ENCODE results near the gene PYGM. TPM values are rescaled to one million over a fixed set of nuclear protein-coding genes. Genes with fewer than 3 reads are reported as not detected.

PYGM gene
- total RNA-seq, 6 experiments from 2014 or later: 0.11 to 0.21 (median 0.13) TPM; not detected in 2

GRCh38 chr11:64800303-64801157, 40.8 kb upstream of the PYGM start:
- no peaks in the 10 kb centered on the region; the same call in 1 of the 2 replicates for H3K27me3 Mint-ChIP-seq (ENCODE audit: insufficient read depth)
- H3K36me3 Mint-ChIP-seq (ENCODE audit: low read depth): peaks cover 5% of the 10 kb centered on the region; the same call in 1 of the 2 replicates
- H3K27ac Mint-ChIP-seq: no peak overlapping the region
- TF ChIP-seq, protein P1, sequence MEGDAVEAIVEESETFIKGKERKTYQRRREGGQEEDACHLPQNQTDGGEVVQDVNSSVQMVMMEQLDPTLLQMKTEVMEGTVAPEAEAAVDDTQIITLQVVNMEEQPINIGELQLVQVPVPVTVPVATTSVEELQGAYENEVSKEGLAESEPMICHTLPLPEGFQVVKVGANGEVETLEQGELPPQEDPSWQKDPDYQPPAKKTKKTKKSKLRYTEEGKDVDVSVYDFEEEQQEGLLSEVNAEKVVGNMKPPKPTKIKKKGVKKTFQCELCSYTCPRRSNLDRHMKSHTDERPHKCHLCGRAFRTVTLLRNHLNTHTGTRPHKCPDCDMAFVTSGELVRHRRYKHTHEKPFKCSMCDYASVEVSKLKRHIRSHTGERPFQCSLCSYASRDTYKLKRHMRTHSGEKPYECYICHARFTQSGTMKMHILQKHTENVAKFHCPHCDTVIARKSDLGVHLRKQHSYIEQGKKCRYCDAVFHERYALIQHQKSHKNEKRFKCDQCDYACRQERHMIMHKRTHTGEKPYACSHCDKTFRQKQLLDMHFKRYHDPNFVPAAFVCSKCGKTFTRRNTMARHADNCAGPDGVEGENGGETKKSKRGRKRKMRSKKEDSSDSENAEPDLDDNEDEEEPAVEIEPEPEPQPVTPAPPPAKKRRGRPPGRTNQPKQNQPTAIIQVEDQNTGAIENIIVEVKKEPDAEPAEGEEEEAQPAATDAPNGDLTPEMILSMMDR (IDR thresholded peaks at IDR 0.05): no peak
- H3K9me3 Mint-ChIP-seq: no peaks in the 10 kb centered on the region
- no peak for DNase-seq
- H3K4me1 Mint-ChIP-seq (ENCODE audit: low read depth): peaks cover 10% of the 10 kb centered on the region
- no peak overlapping the region for H3K4me3 Mint-ChIP-seq

GRCh38 chr11:64799623-64800302, 40.0 kb upstream of the PYGM start:
- no peak overlapping the region for H3K4me3 Mint-ChIP-seq
- peaks cover 10% of the 10 kb centered on the region for H3K4me1 Mint-ChIP-seq (ENCODE audit: low read depth)
- H3K27ac Mint-ChIP-seq: no peak overlapping the region
- H3K27me3 Mint-ChIP-seq (ENCODE audit: insufficient read depth): no peaks in the 10 kb centered on the region; the same call in 1 of the 2 replicates
- no peaks in the 10 kb centered on the region for H3K9me3 Mint-ChIP-seq
- DNase-seq: no peak
- H3K36me3 Mint-ChIP-seq (ENCODE audit: low read depth): peaks cover 5% of the 10 kb centered on the region; the same call in 1 of the 2 replicates
- TF ChIP-seq, protein P1 (IDR thresholded peaks at IDR 0.05): no peak

DNA sequence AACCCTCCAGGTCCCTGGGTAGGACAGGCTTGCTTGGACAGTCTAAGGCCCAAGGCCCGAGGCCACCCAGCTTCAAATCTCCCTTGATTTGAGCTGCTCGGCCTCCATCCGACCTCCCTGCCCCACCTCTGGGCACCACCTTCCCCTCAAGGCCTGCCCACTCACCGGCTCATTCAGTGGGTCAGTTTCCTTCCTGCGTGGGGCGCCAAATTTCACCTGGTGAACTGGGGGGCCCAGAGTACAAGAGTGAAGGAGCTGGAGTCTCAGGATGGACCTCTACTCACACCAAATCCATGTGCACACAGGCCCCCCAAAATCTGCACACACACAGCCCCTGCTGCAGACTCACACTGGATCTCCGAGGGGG, 39.5 kb upstream of the PYGM start:
- H3K4me1 Mint-ChIP-seq (ENCODE audit: low read depth): peaks cover 10% of the 10 kb centered on the region
- no peak for DNase-seq
- no peak overlapping the region for H3K4me3 Mint-ChIP-seq
- H3K9me3 Mint-ChIP-seq: no peaks in the 10 kb centered on the region
- H3K36me3 Mint-ChIP-seq (ENCODE audit: low read depth): peaks cover 5% of the 10 kb centered on the region; the same call in 1 of the 2 replicates
- no peaks in the 10 kb centered on the region; the same call in 1 of the 2 replicates for H3K27me3 Mint-ChIP-seq (ENCODE audit: insufficient read depth)
- TF ChIP-seq, protein P1 (IDR thresholded peaks at IDR 0.05): no peak
- H3K27ac Mint-ChIP-seq: no peak overlapping the region

GRCh38 chr11:64796757-64797541, 37.2 kb upstream of the PYGM start:
- TF ChIP-seq, protein P1 (IDR thresholded peaks at IDR 0.05): no peak
- Mint-ChIP-seq H3K27ac (no peak overlapping the region), H3K27me3 (ENCODE audit: insufficient read depth) (no peaks in the 10 kb centered on the region; the same call in none of the 2 replicates), H3K4me3 (no peak overlapping the region), H3K9me3 (no peaks in the 10 kb centered on the region), H3K36me3 (ENCODE audit: low read depth) (no peaks in the 10 kb centered on the region; the same call in 1 of the 2 replicates), H3K4me1 (ENCODE audit: low read depth) (no peaks in the 10 kb centered on the region)
- DNase-seq: no peak

DNA sequence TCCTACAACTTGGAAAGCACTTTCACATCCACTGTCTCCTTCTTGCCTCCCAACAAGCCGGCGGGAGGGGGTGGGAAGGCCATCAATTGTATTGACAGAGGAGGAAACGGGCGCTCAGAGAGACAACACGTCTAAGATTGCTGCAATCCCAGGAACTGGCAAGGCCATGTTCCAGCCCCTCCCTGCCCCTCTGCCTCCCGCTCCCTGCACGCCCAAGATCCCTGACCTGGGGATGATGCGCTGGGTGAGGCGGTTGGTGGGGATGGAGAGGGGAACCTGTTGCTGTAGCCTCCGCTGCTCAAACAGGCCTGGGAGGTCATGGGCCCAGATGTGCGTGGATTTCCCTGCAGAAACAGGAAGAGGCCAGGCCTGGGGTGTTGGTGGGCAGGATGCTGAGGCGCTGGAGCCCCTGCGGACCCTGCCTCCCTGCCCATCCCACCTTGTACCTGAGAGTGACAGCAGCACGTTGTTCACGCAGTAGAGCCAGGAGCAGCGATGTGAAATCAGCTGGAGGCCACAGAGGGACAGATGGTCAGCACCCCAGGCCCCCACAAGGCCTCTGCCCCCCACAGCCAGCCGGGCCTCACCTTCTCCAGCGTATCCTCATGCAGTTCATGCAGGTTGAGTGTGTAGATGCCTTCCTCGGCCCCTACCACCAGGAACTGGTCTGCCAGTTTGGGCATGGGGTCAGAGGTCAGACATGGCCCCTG, 36.4 kb upstream of the PYGM start:
- no peaks in the 10 kb centered on the region for H3K4me1 Mint-ChIP-seq (ENCODE audit: low read depth)
- TF ChIP-seq, protein P1 (IDR thresholded peaks at IDR 0.05): no peak
- no peaks in the 10 kb centered on the region for H3K9me3 Mint-ChIP-seq
- no peaks in the 10 kb centered on the region; the same call in none of the 2 replicates for H3K27me3 Mint-ChIP-seq (ENCODE audit: insufficient read depth)
- no peak for DNase-seq
- H3K36me3 Mint-ChIP-seq (ENCODE audit: low read depth): no peaks in the 10 kb centered on the region; the same call in 1 of the 2 replicates
- no peak overlapping the region for H3K27ac Mint-ChIP-seq
- no peak overlapping the region for H3K4me3 Mint-ChIP-seq

All from HFFc6 (cell line).